Glomerular endothelial cell (primary cell): ENCODE results near the gene CALCA. TPM values are rescaled to one million over a fixed set of nuclear protein-coding genes. Genes with fewer than 3 reads are reported as not detected.
A peak's percentile ranks its signal among the peaks of the same experiment; 100 is the strongest.
"Not testable (repeated sequence)": the region's sequence is repeated elsewhere in the genome, so short reads cannot be mapped to it uniquely, and the experiment has no call there.

Source experiments
- DNase-seq: peaks from one replicate; pipeline ENCODE4 v3.0.0-alpha.2; 2011; ENCODE audit warnings: low read depth, low spot score; ENCODE audit errors: extremely low read depth
- total RNA-seq: library from RNA; depleted of rRNA; stranded (reverse); fragments of >200 nt; gene quantifications from 2 replicates; pipeline ENCODE4 v1.2.3, GENCODE V29; 2015

Gene CALCA
- not detected in 2 replicates for total RNA-seq

- no peak for DNase-seq
Observed at GRCh38 chr11:14971865-14972580, at the start of gene CALCA. CALCA (minus strand) TSS chr11:14972351; CDS start chr11:14971192, 1,159 bp downstream.

GRCh38 chr11:15016200-15016599 lies 44.0 kb upstream of the CALCA start:
- no peak for DNase-seq

GRCh38 chr11:15011776-15012345 lies 39.7 kb upstream of the CALCA start:
- DNase-seq = no peak

- DNase-seq = no peak
Observed at GRCh38 chr11:15010865-15011264, 38.7 kb upstream of the CALCA start.

- DNase-seq = peak; percentile 20
Observed at GRCh38 chr11:15006139-15006759, 34.1 kb upstream of the CALCA start.

- not testable (repeated sequence) for DNase-seq
Observed at GRCh38 chr11:14988133-14988532, 16.0 kb upstream of the CALCA start.

- DNase-seq = no peak
Observed at GRCh38 chr11:14981507-14981906, 9.4 kb upstream of the CALCA start.

GRCh38 chr11:14980854-14981253 lies 8.7 kb upstream of the CALCA start:
- DNase-seq = no peak

GRCh38 chr11:14977101-14977880 lies 5.1 kb upstream of the CALCA start:
- no peak for DNase-seq

- DNase-seq = no peak
Observed at GRCh38 chr11:14975252-14975587, 3.1 kb upstream of the CALCA start.

GRCh38 chr11:14974515-14975251 lies 2.5 kb upstream of the CALCA start:
- no peak for DNase-seq

- DNase-seq = no peak
Observed at GRCh38 chr11:14973621-14974514, 1.7 kb upstream of the CALCA start.

- DNase-seq = no peak
Observed at GRCh38 chr11:14972581-14973495, 687 bp upstream of the CALCA start.

- DNase-seq = no peak
Observed at GRCh38 chr11:14969901-14970323, 2.2 kb downstream of the CALCA start.

- no peak for DNase-seq
Observed at GRCh38 chr11:14967581-14968243, 4.4 kb downstream of the CALCA start.

GRCh38 chr11:14956111-14956510 lies 16.0 kb downstream of the CALCA start:
- no peak for DNase-seq

GRCh38 chr11:14954581-14954980 lies 17.6 kb downstream of the CALCA start:
- DNase-seq = no peak

GRCh38 chr11:14953904-14954303 lies 18.2 kb downstream of the CALCA start:
- DNase-seq = no peak
